Neural cell (in vitro differentiated cells): ENCODE measurements around the gene C5. TPM values are rescaled to one million over a fixed set of nuclear protein-coding genes. Genes with fewer than 3 reads are reported as not detected.
"Not testable (repeated sequence)": the region's sequence is repeated elsewhere in the genome, so short reads cannot be mapped to it uniquely, and the experiment has no call there.

Experiments
- H2AFZ ChIP-seq: fragments of 200-600, 300-800 bp; sonication (generic), shearing (Covaris generic); 2 replicates; pipeline ENCODE4 v1.6.0; 2014; ENCODE audit warnings: low read depth, mild to moderate bottlenecking, antibody characterized with exemption, low read length, moderate library complexity
- H3F3A ChIP-seq: fragments of 200-600 bp; shearing (Covaris generic); 2 replicates; pipeline ENCODE4 v1.6.1; 2016; ENCODE audit warnings: mild to moderate bottlenecking, moderate library complexity, mixed read lengths, antibody characterized with exemption, low read length; ENCODE audit not compliant: insufficient read depth, poor library complexity, severe bottlenecking
- H3K27ac ChIP-seq: fragments of 200-600, 300-800 bp; sonication (generic), shearing (Covaris generic); 2 replicates; pipeline ENCODE4 v1.5.1; 2014; ENCODE audit warnings: mild to moderate bottlenecking, low read length, moderate library complexity
- H3K27me3 ChIP-seq: fragments of 300-800, 200-600 bp; sonication (generic), shearing (Covaris generic); 2 replicates; pipeline ENCODE4 v1.6.0; 2014; ENCODE audit warnings: mild to moderate bottlenecking, low read depth, low read length, moderate library complexity; ENCODE audit not compliant: insufficient read depth
- H3K36me3 ChIP-seq: fragments of 300-800, 200-600 bp; sonication (generic), shearing (Covaris generic); 2 replicates; pipeline ENCODE4 v1.5.1; 2014; ENCODE audit warnings: mild to moderate bottlenecking, antibody characterized with exemption, low read length, moderate library complexity; ENCODE audit not compliant: insufficient read depth
- H3K4me2 ChIP-seq: fragments of 300-800, 200-600 bp; sonication (generic), shearing (Covaris generic); 2 replicates; pipeline ENCODE4 v1.6.0; 2014; ENCODE audit warnings: mild to moderate bottlenecking, low read length
- H3K4me3 ChIP-seq: fragments of 300-800, 200-600 bp; sonication (generic), shearing (Covaris generic); 2 replicates; pipeline ENCODE4 v1.5.1; 2014; ENCODE audit warnings: mild to moderate bottlenecking, low read length, moderate library complexity
- H3K79me2 ChIP-seq: fragments of 200-600 bp; shearing (Covaris generic); replicated peaks from 2 replicates; pipeline ENCODE4 v1.6.0; 2014; ENCODE audit warnings: mild to moderate bottlenecking, low read length, moderate library complexity; ENCODE audit not compliant: insufficient read depth
- H3K9ac ChIP-seq: fragments of 300-800, 200-600 bp; sonication (generic), shearing (Covaris generic); 2 replicates; pipeline ENCODE4 v1.6.1; 2016; ENCODE audit warnings: mild to moderate bottlenecking, low read length, mixed read lengths
- H3K9me2 ChIP-seq: fragments of 200-600 bp; shearing (Covaris generic); 2 replicates; pipeline ENCODE4 v1.6.1; 2016; ENCODE audit warnings: mild to moderate bottlenecking, low read length, mixed read lengths; ENCODE audit not compliant: insufficient read depth
- H3K9me3 ChIP-seq: fragments of 200-600, 300-800 bp; sonication (generic), shearing (Covaris generic); 2 replicates; pipeline ENCODE4 v1.6.1; 2016; ENCODE audit warnings: mild to moderate bottlenecking, mixed run types, low read length, moderate library complexity, mixed read lengths
- H4K20me1 ChIP-seq: fragments of 200-600 bp; shearing (Covaris generic); 2 replicates; pipeline ENCODE4 v1.6.1; 2016; ENCODE audit warnings: mild to moderate bottlenecking, mixed run types; ENCODE audit not compliant: insufficient read depth
- EP300 ChIP-seq: fragments of 450-650 bp; conservative IDR thresholded peaks from 2 replicates; pipeline ENCODE4 v1.6.1; 2014; ENCODE audit warnings: antibody characterized with exemption, mild to moderate bottlenecking, moderate library complexity; ENCODE audit not compliant: poor library complexity, severe bottlenecking
- EZH2 ChIP-seq: fragments of 200-600, 300-800 bp; shearing (Covaris generic), sonication (generic); IDR thresholded peaks from 2 replicates; pipeline ENCODE4 v1.6.1; 2014; ENCODE audit warnings: antibody characterized with exemption, low read length, borderline replicate concordance, mild to moderate bottlenecking; ENCODE audit not compliant: insufficient read depth, poor library complexity, severe bottlenecking
- MXI1 ChIP-seq: fragments of 450-650 bp; conservative IDR thresholded peaks from 2 replicates; pipeline ENCODE4 v1.6.1; 2014; ENCODE audit warnings: antibody characterized with exemption, mild to moderate bottlenecking; ENCODE audit not compliant: poor library complexity, severe bottlenecking
- RAD21 ChIP-seq: fragments of 450-650 bp; conservative IDR thresholded peaks from 2 replicates; pipeline ENCODE4 v1.6.1; 2014; ENCODE audit warnings: antibody characterized with exemption, mild to moderate bottlenecking, moderate library complexity
- REST ChIP-seq: IDR thresholded peaks from 2 replicates; pipeline ENCODE4 v1.6.1; 2012; ENCODE audit warnings: borderline replicate concordance
- SMC3 ChIP-seq: fragments of 450-650 bp; conservative IDR thresholded peaks from 2 replicates; pipeline ENCODE4 v1.6.1; 2014; ENCODE audit warnings: antibody characterized with exemption, mild to moderate bottlenecking, moderate library complexity; ENCODE audit not compliant: poor library complexity
- TAF1 ChIP-seq: IDR thresholded peaks from 2 replicates; pipeline ENCODE4 v1.6.1; 2012; ENCODE audit warnings: low read depth
- polyA plus RNA-seq: library from polyadenylated mRNA; depleted of rRNA; stranded (reverse); fragments of >200 nt; gene quantifications from 2 replicates; pipeline ENCODE4 v1.2.3, GENCODE V29; 2014
- TF ChIP-seq, protein P1 (sequence below): fragments of 450-650 bp; IDR thresholded peaks from 2 replicates; pipeline ENCODE4 v1.5.1; 2014; ENCODE audit warnings: antibody characterized with exemption, mild to moderate bottlenecking, moderate library complexity; ENCODE audit not compliant: poor library complexity, severe bottlenecking

C5 gene
- polyA plus RNA-seq, 1 donor from 2014 or later: 3.8 TPM

GRCh38 chr9:121038804-121039203 lies 11.3 kb downstream of the C5 start:
- Histone ChIP-seq H2AFZ (no peak overlapping the region), H3K9me2 (no peaks in the 10 kb centered on the region), H3K9ac (no peak overlapping the region), H3K27ac (no peak overlapping the region), H3K27me3 (no peaks in the 10 kb centered on the region), H3K4me2 (no peak overlapping the region), H4K20me1 (no peaks in the 10 kb centered on the region), H3K4me3 (no peak overlapping the region), H3K9me3 (no peaks in the 10 kb centered on the region), H3K79me2 (no peaks in the 10 kb centered on the region), H3K36me3 (no peaks in the 10 kb centered on the region), H3F3A (no peaks in the 10 kb centered on the region)
- TF ChIP-seq EZH2 (no peak), MXI1 (no peak), TAF1 (no peak), SMC3 (no peak), RAD21 (no peak), REST (no peak), EP300 (no peak)
- TF ChIP-seq, protein P1, sequence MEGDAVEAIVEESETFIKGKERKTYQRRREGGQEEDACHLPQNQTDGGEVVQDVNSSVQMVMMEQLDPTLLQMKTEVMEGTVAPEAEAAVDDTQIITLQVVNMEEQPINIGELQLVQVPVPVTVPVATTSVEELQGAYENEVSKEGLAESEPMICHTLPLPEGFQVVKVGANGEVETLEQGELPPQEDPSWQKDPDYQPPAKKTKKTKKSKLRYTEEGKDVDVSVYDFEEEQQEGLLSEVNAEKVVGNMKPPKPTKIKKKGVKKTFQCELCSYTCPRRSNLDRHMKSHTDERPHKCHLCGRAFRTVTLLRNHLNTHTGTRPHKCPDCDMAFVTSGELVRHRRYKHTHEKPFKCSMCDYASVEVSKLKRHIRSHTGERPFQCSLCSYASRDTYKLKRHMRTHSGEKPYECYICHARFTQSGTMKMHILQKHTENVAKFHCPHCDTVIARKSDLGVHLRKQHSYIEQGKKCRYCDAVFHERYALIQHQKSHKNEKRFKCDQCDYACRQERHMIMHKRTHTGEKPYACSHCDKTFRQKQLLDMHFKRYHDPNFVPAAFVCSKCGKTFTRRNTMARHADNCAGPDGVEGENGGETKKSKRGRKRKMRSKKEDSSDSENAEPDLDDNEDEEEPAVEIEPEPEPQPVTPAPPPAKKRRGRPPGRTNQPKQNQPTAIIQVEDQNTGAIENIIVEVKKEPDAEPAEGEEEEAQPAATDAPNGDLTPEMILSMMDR: no peak

GRCh38 chr9:121038362-121038761 lies 11.7 kb downstream of the C5 start:
- H3K4me2 ChIP-seq: no peak overlapping the region
- H3K27me3 ChIP-seq: no peaks in the 10 kb centered on the region
- no peaks in the 10 kb centered on the region for H3K79me2 ChIP-seq
- no peaks in the 10 kb centered on the region for H3K36me3 ChIP-seq
- no peaks in the 10 kb centered on the region for H3K9me3 ChIP-seq
- no peak overlapping the region for H3K27ac ChIP-seq
- H2AFZ ChIP-seq: no peak overlapping the region
- TF ChIP-seq TAF1 (no peak), REST (no peak), EZH2 (no peak), SMC3 (no peak), MXI1 (no peak)
- TF ChIP-seq, protein P1: no peak
- H3F3A ChIP-seq: no peaks in the 10 kb centered on the region
- H3K9ac ChIP-seq: no peak overlapping the region
- H4K20me1 ChIP-seq: no peaks in the 10 kb centered on the region
- no peaks in the 10 kb centered on the region for H3K9me2 ChIP-seq
- no peak overlapping the region for H3K4me3 ChIP-seq

DNA sequence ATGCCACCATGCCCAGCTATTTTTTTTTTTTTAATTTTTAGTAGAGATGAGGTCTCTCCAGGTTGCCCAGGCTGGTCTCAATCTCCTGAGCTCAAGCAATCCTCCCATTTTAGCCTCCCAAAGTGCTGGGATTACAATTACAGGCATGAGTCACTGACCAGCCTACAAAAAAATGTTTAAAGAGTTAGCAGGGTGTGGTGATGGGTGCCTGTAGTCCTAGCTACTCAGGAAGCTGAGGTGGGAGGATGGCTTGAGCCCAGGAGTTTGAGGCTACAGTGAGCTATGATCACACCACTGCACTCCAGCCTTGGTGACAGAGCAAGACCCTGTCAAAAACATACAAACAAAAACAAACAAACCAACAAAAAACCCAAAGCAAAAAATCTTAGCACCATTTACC lies 14.4 kb downstream of the C5 start:
- not testable (repeated sequence) for H3K79me2 ChIP-seq, H3F3A ChIP-seq

More for the DNA sequence above, 14.4 kb downstream of the C5 start:
- not testable (repeated sequence) for H3K9ac ChIP-seq, H3K4me2 ChIP-seq, H3K9me3 ChIP-seq, H4K20me1 ChIP-seq, H3K4me3 ChIP-seq, H3K9me2 ChIP-seq, H3K36me3 ChIP-seq, H2AFZ ChIP-seq, H3K27me3 ChIP-seq, H3K27ac ChIP-seq
